GM20431 (cell line): ENCODE results near the gene KLF13.

Source experiments
- in situ Hi-C: fragments of 300-500 bp; cut with MseI, MboI; formaldehyde crosslinking; loops from one replicate; pipeline ENCODE4 v1.15.0; 2020; ENCODE audit warnings: low sequenced_read_pairs; ENCODE audit not compliant: unreplicated experiment

Gene KLF13

DNA sequence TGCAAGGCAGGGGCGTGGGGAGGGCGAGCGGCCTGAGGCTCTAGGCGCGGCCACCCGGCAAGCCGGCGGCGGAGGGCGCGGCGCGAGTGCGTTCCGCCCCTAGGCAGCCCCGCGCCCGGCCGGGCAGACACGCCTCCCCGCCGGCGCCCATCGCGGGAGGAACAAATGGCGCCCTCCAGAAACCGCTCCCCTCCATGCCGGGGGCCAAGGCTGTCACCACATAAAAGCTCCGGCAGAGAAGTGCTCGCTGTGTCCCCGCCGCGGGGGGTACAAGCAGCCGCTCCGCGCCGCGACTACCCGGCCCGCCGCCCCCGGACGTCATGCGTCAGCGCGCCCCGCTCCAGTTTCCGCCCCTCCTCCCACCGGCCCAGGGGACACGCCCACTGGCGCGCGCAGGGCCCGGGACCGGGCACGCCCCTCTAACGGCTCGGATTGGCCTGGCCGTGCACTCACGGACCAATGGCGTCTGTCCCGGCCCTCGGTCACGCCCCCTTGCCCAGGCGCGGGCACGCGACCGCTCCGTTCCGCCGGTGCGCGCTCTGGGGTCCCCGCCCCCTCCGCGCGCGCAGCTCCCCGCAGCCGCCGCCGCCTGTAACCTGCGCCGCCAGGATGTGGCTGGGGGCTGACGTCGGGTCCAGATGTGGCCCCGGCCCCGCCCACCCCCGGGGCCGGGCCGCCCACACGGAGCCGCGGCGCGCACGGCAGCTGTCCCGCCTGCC, at the start of gene KLF13:
Gene KLF13 (plus strand): TSS at position 680 of the 719 bp plus-strand sequence. CDS start 378 bp downstream, outside the sequence.
- in situ Hi-C loops: no loop called here

DNA sequence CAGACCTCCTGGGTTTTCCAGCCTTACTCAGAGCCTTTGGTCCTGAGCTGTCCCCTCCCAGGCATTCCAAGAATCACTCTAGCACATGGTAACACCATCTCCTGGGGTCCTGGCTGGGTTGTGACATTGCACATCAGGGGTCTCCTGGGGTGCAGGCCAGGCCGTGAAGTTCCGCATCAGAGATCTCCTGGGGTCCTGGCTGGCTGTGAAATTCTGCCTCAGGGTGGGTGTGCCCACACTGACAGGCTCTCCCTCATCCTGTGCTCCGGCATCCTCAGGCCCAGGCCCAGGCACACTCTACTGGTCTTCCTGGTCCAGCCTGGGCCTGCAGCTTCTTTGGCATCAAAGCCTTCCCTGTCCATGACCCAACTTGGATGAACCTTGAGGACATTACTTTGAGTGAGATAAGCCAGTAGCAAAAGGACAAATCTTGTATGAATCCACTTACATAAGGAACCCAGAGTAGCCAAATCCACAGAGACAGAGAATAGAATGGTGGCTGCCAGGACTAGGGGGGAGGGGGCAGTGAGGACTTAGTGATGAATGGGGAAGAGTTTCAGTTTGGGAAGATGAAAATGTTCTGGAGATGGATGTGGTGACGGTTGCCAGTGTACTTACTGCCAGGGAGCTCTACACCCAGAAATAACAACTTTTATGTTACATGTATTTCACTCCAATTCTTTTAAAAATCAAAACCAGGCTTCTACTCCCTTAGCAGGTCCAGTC, 49.1 kb upstream of the KLF13 start:
- in situ Hi-C loops: no loop called here

DNA sequence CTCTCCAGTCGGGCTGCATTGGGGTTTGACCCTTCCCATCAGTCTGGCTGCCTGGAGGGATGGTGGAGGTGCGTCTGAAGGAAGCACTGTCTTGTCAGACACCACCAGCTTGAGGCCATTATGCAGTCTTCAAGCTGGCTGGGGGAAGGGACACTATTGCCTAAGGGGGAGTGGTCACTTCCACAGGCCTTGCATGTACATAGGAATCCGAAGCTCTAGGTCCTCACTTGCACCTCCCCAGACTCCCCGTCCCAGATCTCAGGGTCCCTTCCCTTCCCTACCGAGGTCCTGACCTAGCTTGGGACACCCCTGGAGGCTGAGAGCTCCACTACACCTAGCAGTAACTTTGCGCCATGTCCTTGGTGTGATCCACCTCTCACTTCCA, 48.6 kb upstream of the KLF13 start:
- in situ Hi-C loops: no loop called here

DNA sequence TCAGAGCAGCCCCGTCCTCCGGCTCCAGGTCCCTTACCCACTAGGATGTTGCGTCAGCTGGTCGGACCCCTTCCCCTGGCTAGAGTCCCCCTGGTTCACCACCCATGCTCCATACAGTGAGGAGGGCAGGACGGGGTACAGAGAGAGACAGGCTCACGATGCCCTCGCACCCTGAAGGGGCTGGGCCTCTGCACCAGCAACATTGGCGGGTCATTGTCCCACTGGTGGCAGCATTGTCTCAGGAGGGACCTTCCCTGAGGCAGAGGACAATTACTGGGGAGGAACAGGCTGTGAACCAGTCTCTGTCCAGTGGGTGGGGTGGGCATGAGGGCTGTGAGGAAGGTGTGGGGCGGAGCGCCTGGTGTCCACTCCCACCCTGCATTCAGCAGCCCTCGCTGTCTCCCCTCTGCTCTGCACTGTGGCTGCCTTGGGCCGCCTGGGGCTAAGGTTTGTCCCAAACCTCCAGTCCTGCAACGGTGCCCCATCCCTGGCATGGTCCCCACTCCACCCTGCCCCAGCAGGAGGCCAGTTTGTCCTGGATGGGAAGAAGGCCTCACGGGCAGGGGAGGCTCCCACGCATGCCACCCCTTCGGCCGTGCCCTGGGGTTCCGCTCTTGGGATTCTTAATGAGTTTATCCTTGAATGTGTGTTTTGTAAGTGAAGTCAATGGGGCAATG, 48.0 kb upstream of the KLF13 start:
- in situ Hi-C loops: no loop called here

DNA sequence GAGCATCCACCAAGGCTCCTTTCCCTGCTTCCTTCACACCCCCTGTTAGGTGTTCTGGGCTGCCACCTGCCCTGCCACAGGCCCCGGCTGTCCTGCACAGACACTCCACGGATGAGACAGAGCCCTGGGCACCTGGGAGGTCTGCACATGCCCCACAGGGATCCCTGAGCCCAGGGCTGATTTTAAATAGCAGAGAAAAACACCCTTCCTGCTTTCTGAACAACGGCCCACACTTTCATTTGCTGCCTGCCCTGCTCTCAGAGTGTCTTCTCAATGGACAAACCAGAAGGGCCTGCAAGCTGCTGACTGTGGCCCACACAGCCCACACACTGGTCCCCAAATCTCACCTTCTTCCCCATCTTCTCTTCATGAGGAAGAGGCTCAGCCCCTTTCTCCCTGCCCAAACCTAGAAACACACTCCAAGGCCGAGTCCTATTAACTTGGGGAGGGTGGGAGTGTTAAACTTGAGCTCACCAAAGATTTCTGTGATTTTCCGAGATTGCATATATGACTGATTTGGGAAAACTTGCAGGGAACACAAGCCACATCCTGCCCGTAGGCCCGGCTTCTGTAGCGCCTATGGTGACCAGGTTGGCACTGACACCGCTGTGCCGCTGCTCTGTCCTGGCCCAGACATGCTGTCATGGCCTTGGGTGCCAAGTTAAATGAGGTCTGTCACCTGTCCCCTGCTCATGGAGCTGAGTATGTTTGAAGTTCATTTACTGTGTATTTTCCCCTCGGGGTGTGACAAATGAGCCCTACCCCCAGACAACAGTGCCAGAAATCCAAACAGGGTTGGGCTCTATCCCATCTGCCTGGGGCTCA, 47.2 kb upstream of the KLF13 start:
- in situ Hi-C loops: no loop called here

DNA sequence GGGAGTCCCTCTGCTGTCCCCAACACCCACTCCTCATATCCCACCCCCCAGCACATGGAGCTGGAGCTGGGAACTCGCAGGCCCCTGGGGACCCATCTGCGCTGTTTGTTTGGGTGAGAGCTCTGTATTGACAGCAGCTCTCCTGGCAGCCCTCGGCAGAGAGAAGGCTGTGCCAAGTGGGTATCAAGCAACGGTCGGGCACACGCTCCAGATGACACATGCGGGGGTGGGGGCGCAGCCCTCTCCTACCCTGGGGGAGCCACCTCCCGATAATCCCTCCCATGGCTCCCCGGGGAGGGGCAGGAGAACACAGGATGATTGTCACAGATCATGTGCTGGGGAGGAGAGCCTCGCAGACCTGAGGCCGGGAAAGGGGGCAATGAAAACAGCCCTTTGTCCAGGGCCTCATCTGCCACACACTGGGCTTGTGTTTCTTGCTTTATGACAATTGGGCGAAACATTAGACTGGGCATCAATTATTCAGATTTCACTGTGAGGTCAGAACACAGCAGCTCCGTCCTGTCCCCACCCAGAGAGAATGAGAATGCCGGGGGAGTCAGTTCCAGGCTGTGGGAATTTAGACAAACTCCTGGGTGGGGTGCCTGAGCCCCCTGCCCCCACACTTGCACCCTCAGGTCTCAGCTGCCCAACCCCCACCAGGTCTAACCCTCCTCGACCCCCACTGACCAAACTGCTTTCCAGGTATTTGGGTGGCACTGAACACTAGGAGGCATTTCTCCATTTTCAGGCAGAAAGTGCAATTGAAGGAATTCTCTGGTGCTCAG, 46.4 kb upstream of the KLF13 start:
- in situ Hi-C loops: no loop called here

DNA sequence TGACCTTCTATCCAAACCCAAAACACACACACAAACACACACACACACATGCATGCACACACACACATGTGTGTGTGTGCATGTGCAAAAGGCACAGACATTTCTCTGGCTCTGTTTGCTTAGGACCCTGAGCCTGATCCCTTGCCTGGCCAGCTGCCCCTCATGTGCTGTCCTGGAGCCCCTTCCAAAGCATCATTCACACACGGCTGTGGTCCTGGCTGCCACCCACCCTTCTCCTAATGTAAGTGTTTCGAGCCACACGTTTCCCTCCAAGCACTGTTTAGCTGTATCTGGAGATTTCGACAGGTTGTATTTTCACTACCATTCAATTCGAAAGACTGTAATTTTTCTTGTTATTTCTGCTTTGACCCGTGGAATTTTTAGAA, 45.8 kb upstream of the KLF13 start:
- in situ Hi-C loops: no loop called here

DNA sequence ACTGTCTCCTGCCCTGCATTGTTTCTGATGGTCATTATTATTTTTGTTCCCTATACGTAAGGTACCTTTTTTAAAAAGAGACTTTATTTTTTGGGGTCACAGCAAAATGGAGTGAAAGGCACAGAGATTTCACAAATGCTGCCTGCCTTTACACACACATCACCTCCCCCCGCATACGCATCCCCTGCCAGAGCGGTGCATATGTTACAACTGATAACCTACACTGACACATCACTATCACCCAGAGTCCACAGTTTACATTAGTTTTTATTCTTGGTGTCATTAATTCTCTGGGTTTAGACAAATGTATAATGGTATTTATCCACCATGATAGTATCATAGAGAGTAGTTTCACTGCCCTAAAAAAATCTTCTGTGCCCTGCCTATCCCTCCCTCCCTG, 43.6 kb upstream of the KLF13 start:
- in situ Hi-C loops: no loop called here

DNA sequence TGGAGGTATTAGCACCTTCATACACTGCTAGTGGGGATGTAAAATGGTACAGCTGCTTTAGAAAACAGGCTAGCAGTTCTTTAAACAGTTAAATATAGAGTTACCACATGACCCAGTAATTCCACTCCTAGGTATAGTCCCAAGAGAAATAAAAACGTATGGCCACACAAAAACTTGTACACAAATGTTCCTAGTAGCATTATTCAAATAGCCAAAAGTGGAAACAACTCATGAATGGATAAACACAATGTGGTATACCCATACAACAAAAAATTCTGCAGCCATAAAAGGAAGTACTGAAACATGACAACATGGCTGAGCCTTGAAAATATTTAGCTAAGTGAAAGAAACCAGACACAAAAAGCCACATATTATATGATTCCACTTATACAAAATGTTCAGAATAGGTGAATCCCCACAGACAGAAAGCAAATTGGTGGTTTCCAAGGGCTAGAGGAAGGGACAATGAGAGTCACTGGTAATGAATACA, 40.8 kb upstream of the KLF13 start:
- in situ Hi-C loops: no loop called here

DNA sequence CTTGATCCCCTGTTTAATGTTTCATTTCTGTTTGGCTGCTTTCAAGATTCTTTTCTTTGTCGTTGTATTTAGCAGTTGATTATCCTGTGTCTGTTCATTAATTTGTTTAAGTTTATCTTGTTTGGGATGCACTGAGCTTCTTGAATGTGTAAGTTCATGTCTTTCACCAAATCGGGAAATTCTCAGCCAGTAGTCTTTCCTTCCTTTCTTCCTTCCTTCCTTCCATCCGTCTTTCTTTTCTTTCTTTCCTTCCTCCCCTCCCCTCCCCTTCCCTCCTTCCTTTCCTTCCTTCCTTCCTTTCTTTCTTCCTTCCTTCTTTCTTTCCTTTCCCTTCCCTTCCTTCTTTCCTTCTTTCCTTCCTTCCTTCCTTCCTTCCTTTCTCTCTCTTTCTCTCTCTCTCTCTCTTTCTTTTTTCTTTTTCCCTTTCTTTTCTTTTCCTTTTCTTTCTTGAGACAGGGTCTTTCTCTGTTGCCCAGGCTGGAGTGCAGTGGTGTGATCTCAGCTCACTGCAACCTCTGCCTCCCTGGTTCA, 35.5 kb upstream of the KLF13 start:
- in situ Hi-C loops: no loop called here

DNA sequence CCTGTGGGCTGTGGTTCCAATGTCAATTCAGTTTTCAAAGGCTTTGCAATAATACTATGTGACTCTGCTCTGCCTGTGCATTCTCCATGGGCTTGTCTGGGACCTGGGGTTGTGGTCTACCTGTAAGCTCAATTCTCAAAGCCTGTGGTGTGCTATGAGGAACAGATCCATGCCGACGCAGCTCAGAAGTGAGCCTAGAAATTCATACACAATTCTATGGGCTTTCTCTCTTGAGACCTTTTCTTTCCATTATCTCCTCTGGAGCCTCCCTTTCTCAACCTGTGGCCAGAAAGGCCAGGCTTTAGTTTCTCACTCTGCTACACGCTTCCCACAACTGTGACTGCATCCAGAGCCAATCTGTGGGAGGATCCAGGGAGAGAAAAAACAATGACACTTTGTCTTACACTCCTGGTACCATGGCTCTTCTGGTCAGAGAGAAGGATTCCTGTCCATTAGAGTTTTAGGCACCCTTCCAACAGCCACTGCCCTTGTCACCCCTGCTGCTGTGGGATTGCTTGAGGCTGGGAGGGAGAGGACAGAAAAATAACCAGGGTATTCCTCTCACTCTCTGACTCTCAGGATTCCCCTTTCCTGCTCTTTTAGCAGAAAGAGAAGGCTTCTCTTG, 34.1 kb upstream of the KLF13 start:
- in situ Hi-C loops: no loop called here

DNA sequence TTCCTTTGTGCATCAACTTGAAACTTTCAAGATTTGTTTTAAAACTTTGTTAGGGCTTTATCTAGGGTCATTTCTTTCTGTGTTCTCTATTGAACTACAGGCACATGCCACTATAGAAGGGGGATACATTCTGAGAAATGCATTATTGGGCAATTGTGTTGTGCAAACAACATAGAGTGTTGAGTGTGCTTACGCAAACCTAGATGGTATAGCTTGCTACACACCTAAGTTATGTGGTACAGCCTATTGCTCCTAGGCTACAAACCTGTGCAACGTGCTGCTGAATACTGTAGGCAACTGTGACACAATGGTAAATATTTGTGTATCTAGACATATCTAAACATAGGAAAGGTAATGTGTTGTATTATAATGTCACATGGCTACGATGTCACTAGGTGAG, 33.0 kb upstream of the KLF13 start:
- in situ Hi-C loops: no loop called here

DNA sequence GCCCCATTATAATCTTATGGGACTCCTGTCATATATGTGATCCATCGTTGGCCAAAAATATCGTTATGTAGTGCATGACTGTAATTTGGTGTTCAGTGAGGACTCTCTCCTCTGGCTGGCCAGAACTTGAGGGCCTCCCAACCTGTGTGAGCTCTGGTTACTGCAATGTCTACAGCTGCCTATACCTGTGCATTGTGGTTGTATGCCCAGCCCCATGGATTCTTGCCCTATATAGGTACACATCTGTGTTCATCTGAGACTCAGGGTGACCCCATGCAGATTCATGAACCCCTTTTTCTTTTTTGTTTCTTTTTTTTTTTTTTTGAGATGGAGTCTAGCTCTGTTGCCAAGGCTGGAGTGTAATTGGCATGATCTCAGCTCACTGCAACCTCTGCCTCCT, 32.6 kb upstream of the KLF13 start:
- in situ Hi-C loops: no loop called here

DNA sequence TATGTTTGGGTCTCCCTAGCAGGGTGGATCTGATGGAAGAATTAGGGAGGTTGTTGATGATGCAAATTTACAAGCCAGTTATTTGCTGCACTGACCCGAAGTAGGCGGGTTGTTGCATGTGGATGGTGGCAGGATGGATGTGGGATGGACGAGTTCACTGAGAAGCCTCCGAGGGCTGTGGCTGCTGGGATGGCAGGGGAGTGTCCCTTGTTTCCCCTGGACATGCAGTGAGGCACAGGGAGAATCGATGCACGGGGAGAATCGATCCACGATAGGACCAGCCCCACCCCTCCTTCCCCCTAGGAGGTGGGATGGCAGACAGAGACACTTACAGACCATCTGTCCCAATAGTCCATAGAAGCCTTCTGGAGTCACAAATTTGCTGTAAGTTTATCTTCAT, 31.0 kb upstream of the KLF13 start:
- in situ Hi-C loops: no loop called here

DNA sequence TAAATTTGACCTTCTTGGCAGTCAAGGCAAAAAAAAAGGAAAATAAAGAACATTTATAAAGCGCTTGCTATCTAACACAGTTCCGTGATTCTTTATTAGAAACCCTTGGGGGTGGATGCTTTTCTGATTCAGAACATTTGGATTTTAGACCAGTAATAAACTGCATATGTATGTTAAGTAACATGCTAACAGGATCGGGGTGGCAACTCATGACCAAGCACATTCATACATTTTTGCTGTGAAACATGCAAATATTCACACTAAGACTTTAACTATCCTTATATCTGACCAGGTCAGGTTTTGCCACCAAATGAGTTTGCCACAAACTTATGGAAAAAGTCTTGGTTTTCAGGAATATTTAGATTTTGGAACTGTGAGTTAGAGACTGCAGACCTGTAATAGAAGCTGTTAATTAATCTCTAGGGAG, 30.4 kb upstream of the KLF13 start:
- in situ Hi-C loops: no loop called here

DNA sequence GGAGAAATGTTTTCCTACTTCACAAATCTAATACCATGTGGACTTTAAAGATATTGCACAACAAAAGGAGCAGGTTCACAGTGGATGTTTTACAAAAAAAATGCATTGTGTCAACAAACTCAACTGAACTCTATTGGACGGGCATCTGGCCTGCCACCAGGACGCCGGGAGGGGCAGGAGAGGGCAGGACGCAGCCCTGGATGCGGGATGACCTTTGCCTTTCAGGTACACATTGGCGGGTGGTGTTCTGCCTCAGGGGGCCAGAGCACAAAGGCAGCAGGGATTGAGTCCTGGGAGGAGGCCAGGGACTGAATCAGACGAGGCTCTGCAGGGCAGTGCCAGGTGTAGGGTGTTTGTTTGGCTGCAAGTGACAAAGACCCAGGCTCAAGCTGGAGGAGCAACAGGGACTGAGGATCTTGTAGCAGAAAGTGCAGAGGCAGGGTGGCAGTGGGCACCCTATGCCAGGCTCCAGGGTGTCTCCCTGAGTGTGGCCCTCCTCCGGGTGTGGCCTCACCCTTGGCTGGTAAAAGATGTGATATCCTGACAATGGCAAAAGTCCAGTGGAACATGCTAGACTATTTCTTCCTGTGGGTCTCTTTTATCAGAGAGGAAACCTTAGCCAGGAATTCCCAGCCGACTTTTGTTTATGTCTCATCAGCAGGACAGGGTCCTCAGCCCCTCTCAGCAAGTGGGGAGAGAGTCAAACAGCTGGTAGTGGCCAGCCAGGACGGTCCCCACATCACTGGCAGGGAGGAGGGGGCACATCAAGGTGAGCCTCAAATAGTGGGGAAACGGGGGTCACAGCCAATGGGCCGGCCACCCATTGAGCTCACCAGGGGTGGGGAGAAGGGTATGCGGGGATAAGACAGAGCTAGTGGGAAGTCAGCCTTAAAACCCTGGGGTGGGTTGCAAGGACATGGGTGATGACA, 29.7 kb upstream of the KLF13 start:
- in situ Hi-C loops: no loop called here

DNA sequence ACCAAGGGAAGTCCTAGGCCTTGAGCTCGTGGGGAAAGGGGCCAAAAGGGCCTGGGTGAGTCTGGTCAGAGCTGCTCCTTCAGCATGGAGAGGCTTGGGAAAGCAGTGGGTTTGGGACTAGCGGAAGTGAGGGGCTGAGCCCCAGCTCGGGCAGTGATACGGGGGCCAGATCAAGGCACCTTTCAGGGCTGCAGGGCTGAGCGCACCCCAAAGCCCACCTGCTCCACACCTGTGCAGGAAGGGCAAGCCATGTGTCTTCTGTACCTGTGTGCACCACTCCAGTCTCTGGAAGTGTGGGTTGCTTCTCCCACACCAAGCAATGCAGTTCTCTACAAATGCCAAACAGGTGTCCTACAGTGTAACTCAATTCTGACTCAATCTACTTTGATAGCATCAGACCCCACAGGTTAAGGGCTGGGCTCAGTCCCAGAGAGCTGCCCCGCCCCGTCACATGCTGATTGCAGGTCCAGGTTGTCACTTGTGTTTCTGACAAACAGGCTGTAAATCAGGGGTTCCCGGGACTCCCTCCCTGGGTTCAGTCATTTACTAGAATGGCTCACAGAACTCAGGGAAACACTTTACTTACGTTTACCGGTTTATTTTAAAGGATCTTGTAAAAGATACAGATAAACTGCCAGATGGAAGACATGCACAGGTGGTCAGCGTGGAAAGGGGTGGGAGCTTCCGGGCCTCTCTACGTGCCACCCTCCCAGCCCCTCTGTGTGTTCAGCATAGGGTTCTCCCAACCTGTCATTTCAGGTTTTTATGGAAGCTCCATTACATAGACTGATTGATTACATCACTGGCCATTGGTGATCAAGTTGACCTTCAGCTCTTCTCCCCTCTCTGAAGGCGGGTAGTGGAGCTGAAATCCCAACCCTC, 28.8 kb upstream of the KLF13 start:
- in situ Hi-C loops: no loop called here
